GM18520 (cell line): ENCODE results near the gene SLC10A1.
"Not testable (repeated sequence)": the region's sequence is repeated elsewhere in the genome, so short reads cannot be mapped to it uniquely, and the experiment has no call there.

Experiments
- ATAC-seq: cut with Tn5 transposase; IDR thresholded peaks from one replicate; pipeline ENCODE4 v1.9.1; 2021; ENCODE audit not compliant: unreplicated experiment

The SLC10A1 gene

DNA sequence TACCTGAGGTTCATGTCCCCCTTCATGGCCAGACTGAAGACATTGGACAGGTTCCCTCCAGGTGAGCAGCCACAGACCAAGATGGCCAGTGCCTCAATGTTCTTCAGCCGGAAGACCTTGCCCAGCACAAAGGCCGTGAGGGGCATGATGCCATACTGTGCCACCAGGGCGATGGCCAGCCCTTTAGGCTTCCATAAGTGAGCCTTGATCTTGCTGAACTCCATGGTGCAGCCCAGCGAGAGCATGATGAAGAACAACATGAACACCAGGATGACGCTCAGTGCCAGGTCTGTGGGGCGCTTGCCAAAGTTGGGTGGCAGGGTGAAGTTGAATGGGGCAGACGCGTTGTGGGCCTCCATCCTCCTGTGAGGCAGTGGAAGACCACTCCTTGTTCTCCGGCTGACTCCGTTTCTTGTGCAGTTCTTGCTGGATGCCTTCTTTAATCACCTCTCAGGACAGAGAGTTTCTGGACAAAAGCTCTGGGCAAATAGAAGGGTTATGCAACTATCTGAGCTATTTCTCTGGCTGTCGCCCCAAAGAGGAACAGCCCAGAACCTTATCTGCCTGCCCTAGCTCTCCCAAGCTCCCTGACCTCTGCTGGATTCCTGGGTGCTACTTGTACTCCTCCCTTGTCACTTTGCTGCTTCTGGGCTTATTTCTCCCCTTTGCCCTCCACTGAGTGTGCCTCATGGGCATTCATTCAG is at the start of gene SLC10A1:
Gene SLC10A1 (minus strand): TSS at position 445 of the 704 bp plus-strand sequence. CDS start 86 bp downstream, at position 359.
- ATAC-seq = no peak

- no peak for ATAC-seq
Observed at GRCh38 chr14:69845787-69846186, 48.7 kb upstream of the SLC10A1 start.

DNA sequence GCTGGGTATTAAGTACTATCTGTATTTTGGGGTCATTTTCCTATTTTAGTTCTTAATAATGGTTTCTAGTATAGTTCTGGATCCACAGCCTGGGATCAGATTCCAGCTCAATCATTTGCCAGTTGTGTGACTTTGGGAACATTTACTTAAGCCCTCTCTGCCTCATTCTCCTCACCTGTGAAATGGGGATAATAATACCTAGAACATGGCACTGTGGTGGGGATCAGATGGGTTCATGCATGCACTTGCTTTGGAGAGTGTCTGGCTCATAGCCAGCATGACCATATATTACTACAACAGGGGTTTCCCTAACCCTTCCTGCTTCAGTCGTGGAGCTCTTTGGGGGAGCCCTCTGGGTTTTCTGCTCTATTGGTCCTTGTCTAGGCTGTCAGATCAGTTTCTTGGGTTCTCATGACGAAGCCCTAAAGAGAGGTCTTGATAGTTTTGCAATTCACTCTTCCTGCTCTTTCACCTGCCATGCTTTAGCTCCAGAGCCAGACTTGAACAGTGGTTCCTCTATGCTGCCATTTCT is 48.1 kb upstream of the SLC10A1 start:
- ATAC-seq = no peak

DNA sequence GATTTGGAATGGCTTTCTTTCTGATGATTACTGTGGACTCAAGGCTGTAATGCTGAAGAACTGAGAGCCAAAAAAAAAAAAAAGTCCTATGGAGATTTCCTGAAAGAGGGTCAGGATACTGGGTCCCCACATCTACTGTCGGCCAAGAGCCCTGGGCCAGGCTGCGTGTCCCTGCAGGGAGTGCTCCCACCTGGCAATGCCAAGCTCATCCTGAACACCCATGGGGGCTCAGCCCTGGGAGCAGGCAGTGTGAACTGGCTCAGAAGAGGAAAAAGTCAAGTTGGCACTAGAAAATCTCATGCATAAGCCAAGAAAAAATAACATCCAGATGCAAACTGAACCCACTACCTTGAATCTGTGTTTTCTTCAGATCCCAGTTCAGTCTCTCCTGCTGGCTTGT is 47.1 kb upstream of the SLC10A1 start:
- ATAC-seq = no peak

DNA sequence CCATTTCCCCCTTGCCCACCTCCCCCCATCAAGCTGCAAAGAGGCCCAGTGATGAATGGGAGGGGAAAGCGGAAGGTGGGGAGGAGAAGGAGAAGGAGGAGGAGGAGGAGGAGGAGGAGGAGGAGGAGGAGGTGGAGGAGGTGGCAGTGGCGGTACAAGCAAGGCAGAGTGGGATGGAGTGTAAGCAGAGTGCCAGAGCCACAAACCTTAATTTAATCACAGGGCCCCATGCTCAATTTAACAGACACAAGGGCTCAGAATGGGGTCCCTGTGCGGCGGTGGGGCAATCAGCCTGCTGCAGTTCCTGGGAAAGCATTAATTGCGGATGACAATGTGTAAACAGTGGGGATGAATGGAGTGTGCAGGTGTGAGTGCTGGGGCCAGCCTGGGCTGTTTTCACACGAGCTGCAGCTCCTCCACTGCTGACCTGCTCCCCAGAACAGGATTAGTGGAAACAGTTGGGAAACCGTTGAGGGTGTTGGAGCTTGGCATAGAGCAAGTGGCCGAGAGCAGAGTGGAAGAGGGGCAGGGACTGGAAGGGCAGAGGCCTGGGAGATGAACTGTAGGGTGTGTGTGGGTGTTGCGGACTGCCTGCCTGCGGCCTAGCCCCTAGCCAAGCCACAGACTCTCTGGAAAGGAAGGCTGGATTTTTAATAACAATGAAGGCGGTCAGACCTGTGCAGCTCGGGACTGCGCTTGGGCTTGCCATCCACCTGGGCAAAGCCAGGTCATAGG is 45.8 kb upstream of the SLC10A1 start:
- ATAC-seq = no peak

- no peak for ATAC-seq
Observed at GRCh38 chr14:69841656-69842055, 44.6 kb upstream of the SLC10A1 start.

GRCh38 chr14:69839661-69840060 is 42.6 kb upstream of the SLC10A1 start:
- no peak for ATAC-seq

- ATAC-seq = no peak
Observed at GRCh38 chr14:69838881-69839416, 41.9 kb upstream of the SLC10A1 start.

DNA sequence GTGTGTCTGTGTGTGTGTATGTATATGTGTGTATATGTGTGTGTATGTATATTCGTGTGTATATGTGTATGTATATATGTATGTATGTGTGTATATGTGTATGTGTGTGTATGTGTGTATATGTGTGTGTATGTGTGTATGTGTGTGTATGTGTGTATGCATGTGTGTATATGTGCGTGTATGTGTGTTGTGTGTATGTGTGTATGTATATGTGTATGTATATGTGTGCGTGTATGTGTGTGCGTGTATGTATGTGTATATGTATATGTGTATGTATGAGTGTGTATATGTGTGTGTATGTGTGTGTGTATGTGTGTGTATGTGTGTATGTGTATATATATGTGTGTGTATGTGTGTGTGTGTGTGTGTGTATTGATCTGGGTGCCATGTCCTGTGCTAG is 31.8 kb upstream of the SLC10A1 start:
- no peak for ATAC-seq

DNA sequence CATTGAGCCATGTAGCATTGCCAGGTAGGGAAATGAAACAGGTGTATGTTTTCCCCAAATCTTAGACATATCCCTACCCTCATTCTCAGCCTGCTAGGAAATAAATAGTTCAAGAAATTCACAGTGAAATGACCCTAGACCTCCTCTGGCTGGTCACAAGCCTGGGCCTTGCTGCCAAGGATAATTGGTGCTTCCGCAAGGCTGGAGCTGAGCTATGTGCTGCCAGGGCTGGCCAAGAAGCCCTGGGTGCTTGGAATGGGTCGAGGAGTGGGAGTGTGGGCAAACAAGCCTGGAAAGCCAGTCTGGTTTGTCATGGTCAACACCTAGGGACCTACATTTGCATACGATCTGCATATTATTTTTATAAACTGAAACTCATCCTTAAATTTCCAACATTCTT is 31.3 kb upstream of the SLC10A1 start:
- ATAC-seq = no peak

DNA sequence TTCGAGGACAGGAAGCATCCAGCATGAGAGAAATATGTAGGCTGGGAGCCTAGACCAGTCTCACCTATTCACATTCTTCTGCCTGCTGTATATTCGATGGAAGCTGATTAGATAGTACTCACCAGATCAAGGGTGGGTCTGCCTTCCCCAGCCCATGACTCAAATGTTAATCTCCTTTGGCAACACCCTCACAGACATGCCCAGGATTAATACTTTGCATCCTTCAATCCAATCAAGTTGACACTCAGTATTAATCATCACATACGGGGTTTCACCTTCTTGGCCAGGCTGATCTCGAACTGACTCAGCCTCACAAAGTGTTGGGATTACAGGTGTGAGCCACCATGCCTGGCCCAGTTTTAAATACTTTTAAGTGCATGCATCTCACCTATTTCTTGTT is 30.5 kb upstream of the SLC10A1 start:
- no peak for ATAC-seq

DNA sequence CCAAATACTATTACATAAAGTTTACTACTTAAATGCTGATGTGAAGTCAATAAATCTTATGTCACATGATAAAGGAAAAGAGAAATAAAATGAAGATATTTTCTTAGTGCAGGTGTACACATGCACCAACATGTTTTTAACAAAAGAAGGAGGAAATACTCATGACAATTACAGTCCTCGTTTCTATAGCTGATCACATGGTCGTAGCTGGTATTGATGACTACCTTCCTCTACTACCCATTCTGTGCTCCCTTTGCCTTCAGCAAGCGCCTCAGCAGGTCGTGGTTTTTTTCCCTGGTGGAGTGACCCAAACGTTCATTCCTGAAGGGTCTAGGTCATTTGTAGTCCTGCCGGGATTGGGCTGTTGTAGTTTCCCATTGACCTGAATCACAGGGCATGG is 25.4 kb upstream of the SLC10A1 start:
- no peak for ATAC-seq

DNA sequence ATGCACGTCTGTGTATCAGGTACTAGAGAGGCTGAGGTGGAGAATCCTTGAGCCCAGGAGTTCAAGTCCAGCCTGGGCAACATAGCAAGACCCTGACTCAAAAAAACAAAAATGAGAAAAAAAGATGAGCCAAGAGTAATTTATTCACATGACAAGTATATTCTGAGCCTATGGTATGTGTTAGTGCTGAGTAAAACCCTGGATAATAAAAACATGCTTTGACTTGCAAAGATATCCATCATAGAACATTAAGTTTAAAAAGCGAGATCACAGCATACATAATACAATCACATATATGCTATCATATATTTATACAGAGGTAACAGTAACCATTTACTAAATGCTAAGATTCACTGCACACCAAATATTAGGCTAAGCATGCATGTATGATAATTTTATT is 23.9 kb upstream of the SLC10A1 start:
- no peak for ATAC-seq

- no peak for ATAC-seq
Observed at GRCh38 chr14:69819607-69820006, 22.6 kb upstream of the SLC10A1 start.

DNA sequence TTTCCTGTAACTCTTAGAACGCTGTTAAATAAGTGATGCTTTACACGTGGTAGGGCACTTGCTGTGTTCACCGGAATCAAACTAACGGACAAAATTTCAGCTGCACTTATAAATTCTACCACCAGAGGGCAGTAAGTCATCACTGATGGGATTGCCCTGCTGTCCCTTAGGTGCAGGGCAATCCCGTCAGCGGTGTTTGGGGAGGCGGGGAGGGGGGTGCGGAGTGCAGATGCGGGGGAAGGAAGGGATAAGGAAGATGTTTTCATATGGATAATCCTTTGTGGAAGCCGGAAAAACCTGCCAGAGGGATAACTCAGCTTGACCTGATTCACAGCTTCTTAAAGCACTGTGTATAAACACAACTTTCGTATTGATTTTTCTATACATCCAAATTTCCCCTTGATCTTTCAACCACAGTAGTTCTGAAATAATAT is 21.7 kb upstream of the SLC10A1 start:
- no peak for ATAC-seq

- no peak for ATAC-seq
Observed at GRCh38 chr14:69816216-69816615, 19.2 kb upstream of the SLC10A1 start.

DNA sequence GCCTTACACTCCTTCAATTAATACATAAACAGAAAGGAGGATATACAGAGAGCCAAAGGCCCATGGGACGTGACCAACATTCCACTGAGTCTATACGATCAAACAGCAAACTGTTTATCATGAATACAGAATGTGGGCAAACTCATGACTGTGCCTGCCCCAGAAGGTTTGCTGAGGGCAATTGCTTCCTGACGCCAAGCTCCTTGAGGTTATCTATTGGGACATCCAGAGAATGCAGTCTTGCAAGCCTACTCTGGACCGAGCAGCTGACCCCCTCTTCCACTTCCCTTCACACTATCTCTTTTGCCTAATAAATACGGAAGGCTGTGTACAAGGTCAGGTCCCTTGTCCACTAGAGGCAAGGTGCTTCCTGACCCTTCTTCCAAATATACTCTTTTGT is 18.5 kb upstream of the SLC10A1 start:
- ATAC-seq = no peak

DNA sequence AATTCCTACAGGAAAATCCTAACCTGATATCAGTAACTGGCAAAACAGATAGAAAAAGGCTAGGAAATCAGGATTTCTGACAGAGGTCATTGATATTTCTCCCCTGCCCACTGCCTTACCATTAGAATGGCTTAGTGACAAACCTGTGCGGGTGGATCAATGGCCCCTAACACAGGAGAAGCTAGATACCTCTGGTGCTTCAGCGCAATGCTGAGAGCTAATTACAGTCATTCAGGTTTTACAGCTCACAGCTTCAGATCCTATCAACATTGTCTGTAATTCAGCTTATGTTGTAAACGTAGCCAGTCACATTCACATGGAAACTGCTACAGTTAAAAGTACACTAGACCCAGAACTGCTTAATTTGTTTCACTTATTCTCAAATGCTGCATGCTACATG is 17.4 kb upstream of the SLC10A1 start:
- no peak for ATAC-seq

GRCh38 chr14:69813346-69813745 is 16.3 kb upstream of the SLC10A1 start:
- ATAC-seq = not testable (repeated sequence)

DNA sequence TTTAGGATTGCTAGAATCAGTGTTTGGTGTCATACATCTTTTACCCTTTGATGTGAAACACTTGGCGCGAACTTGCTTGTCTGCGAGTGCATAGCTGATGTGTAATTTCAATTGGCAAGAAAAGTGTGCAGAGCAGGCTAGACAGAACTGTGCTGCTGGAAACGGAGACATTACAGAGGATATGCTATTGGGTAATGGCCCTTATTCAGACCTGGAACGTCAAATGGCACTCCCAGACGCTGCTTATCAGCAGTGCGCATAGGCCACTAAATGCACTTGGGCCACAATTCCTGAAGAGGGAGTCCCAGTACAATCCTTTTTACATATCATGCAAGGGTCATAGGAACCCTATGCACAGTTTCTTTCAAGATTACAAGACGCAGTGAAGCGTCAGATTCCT is 15.7 kb upstream of the SLC10A1 start:
- no peak for ATAC-seq

GRCh38 chr14:69811868-69812252 is 14.8 kb upstream of the SLC10A1 start:
- ATAC-seq = no peak

GRCh38 chr14:69811227-69811867 is 14.3 kb upstream of the SLC10A1 start:
- ATAC-seq = no peak
